Psoas muscle (tissue), 8 donors: ENCODE measurements around the gene STK17A. TPM values are rescaled to one million over a fixed set of nuclear protein-coding genes. Genes with fewer than 3 reads are reported as not detected.

ENCODE experiments used
- ATAC-seq, 4 donors: fragments of 200-7000 bp; cut with Tn5 transposase; one replicate each; pipeline ENCODE4 v1.9.1; 2020; ENCODE audit warnings: moderate library complexity in 3 of 4, mild to moderate bottlenecking in 2 of 4
- DNase-seq, 2 donors: peaks; one replicate each; pipeline ENCODE4 v3.0.0-alpha.2; 2020
- H3K27ac ChIP-seq: fragments of 200-600 bp; one replicate; pipeline ENCODE4 v1.8.0; 2022
- H3K27me3 ChIP-seq, 3 donors: fragments of 200-600 bp in 1 of 3; one replicate each; pipeline versions ENCODE4 v1.6.1 to v1.8.0; 2013 to 2022; ENCODE audit warnings: low read length in 2 of 3, mild to moderate bottlenecking in 2 of 3, moderate library complexity in 1 of 3; ENCODE audit not compliant: insufficient read depth in 3 of 3
- H3K36me3 ChIP-seq, 2 donors: fragments of 200-600 bp in 1 of 2; one replicate each; pipeline versions ENCODE4 v1.6.1 to v1.8.0; 2013 to 2022; ENCODE audit warnings: low read depth in 1 of 2, mild to moderate bottlenecking in 1 of 2, moderate library complexity in 1 of 2; ENCODE audit not compliant: insufficient read depth in 1 of 2
- H3K4me1 ChIP-seq: fragments of 200-600 bp; one replicate; pipeline ENCODE4 v1.8.0; 2022
- H3K4me3 ChIP-seq: fragments of 200-600 bp; one replicate; pipeline ENCODE4 v1.8.0; 2022; ENCODE audit warnings: mild to moderate bottlenecking
- H3K9me3 ChIP-seq: fragments of 200-600 bp; one replicate; pipeline ENCODE4 v1.8.0; 2022
- CTCF ChIP-seq: fragments of 200-600 bp; IDR thresholded peaks from one replicate; pipeline ENCODE4 v1.8.0; 2022; ENCODE audit warnings: antibody characterized with exemption
- WGBS, 3 donors: extraction: QIAGEN DNeasy Blood & Tissue Kit; methylation state at CpG; one replicate each; pipeline versions ENCODE4 v1.1.6 to v1.1.7; 2013; 5-methylcytosine and 5-hydroxymethylcytosine counted together
- intact Hi-C, 2 donors: fragments of 100-400 bp; cut with DNase I; formaldehyde crosslinking; loops; one replicate each; pipeline versions ENCODE4 v1.11.0 to v1.14.2; 2022
- polyA plus RNA-seq, 3 donors: library from polyadenylated mRNA; stranded (reverse); fragments of 200-250 nt; gene quantifications; one replicate each; pipeline ENCODE4 v1.2.3, GENCODE V29; 2013
- total RNA-seq, 4 donors: library from RNA; stranded (reverse); fragmentation: NEBNext Ultra II Directional in 2 of 4; extraction: Animal tissue kit (Norgen Biotek cat#: 25700) in 2 of 4; gene quantifications; one replicate each; pipeline versions ENCODE4 v1.2.1 to v1.2.4, GENCODE V29; 2021 to 2023
- donor health status: healthy with polysubstance abuse.
- donor health status: DM: no; HTN: no; CAD: no; lungs with moderate emphysema.
- donor health status: Bipolar disorder and iron deficiency.
- donor health status: healthy.
- donor health status: DM: yes; HTN: yes; CAD: no.
- donor health status: DM: no; HTN: no; CAD: no.
- donor health status: DM: no; HTN: no; CAD: no.
- donor health status: DM: yes; HTN: yes; CAD: no.

Gene STK17A
- total and polyA plus RNA-seq, 7 donors = 16.5 to 47.5 (median 21.4) TPM

GRCh38 chr7:43652364-43652763 is 69.5 kb downstream of the STK17A start:
- intact Hi-C loops = no loop called here
- no peak for DNase-seq
- Histone ChIP-seq H3K36me3 (no peaks in the 10 kb centered on the region), H3K4me3 (no peak overlapping the region), H3K27ac (peak overlapping the region; percentile 55), H3K9me3 (no peaks in the 10 kb centered on the region), H3K27me3 (no peaks in the 10 kb centered on the region), H3K4me1 (peaks cover 42% of the 10 kb centered on the region)
- TF ChIP-seq CTCF = no peak
- no peak for ATAC-seq

- no peak overlapping the region for H3K27ac ChIP-seq
- no peak for TF ChIP-seq CTCF
- WGBS, 3 donors = 92 to 97% (median 96%) methylated on average over 4 of the region's 4 CpGs
- intact Hi-C loops = no loop called here
- no peak for DNase-seq
- H3K9me3 ChIP-seq = no peaks in the 10 kb centered on the region
- H3K4me3 ChIP-seq = no peak overlapping the region
- H3K4me1 ChIP-seq = peaks cover 33% of the 10 kb centered on the region
- H3K27me3 ChIP-seq = no peaks in the 10 kb centered on the region
- no peak for ATAC-seq
- no peaks in the 10 kb centered on the region for H3K36me3 ChIP-seq
These were observed 70.6 kb downstream of the STK17A start for GRCh38 chr7:43653466-43653865.

GRCh38 chr7:43653891-43654504 is 71.1 kb downstream of the STK17A start:
- ATAC-seq = no peak
- H3K4me3 ChIP-seq = no peak overlapping the region
- peaks cover 32% of the 10 kb centered on the region for H3K4me1 ChIP-seq
- H3K27ac ChIP-seq = no peak overlapping the region
- H3K9me3 ChIP-seq = no peaks in the 10 kb centered on the region
- intact Hi-C loops = no loop called here
- no peaks in the 10 kb centered on the region for H3K36me3 ChIP-seq
- no peak for DNase-seq
- 85 to 90% (median 89%) methylated on average over 4 of the region's 4 CpGs for WGBS, 3 donors
- H3K27me3 ChIP-seq = no peaks in the 10 kb centered on the region
- no peak for TF ChIP-seq CTCF

GRCh38 chr7:43655584-43655983 is 72.7 kb downstream of the STK17A start:
- intact Hi-C loops = no loop called here
- ATAC-seq (no peak), DNase-seq (no peak)
- no peak overlapping the region for H3K27ac ChIP-seq
- no peaks in the 10 kb centered on the region for H3K27me3 ChIP-seq
- no peak for TF ChIP-seq CTCF
- H3K4me1 ChIP-seq = peaks cover 28% of the 10 kb centered on the region
- H3K9me3 ChIP-seq = no peaks in the 10 kb centered on the region
- H3K36me3 ChIP-seq = no peaks in the 10 kb centered on the region
- no peak overlapping the region for H3K4me3 ChIP-seq
- 97 to 98% (median 97%) methylated on average over 3 of the region's 3 CpGs for WGBS, 3 donors

GRCh38 chr7:43656997-43657396 is 74.1 kb downstream of the STK17A start:
- intact Hi-C loops = no loop called here
- Histone ChIP-seq H3K4me1 (peaks cover 17% of the 10 kb centered on the region), H3K9me3 (no peaks in the 10 kb centered on the region), H3K36me3 (no peaks in the 10 kb centered on the region), H3K27ac (no peak overlapping the region), H3K4me3 (no peak overlapping the region), H3K27me3 (no peaks in the 10 kb centered on the region)
- ATAC-seq (no peak), DNase-seq (no peak)
- WGBS, 3 donors = 98 to 100% (median 99%) methylated on average over 2 of the region's 2 CpGs
- no peak for TF ChIP-seq CTCF
